ENCODE data around the gene NTF4. TPM values are rescaled to one million over a fixed set of nuclear protein-coding genes. Genes with fewer than 3 reads are reported as not detected.

The NTF4 gene
- 1 to 10 TPM; 2.4 to 2.7 (median 2.5) TPM for polyA plus RNA-seq (ENCODE audit: insufficient read length in 3 of 3)

DNA sequence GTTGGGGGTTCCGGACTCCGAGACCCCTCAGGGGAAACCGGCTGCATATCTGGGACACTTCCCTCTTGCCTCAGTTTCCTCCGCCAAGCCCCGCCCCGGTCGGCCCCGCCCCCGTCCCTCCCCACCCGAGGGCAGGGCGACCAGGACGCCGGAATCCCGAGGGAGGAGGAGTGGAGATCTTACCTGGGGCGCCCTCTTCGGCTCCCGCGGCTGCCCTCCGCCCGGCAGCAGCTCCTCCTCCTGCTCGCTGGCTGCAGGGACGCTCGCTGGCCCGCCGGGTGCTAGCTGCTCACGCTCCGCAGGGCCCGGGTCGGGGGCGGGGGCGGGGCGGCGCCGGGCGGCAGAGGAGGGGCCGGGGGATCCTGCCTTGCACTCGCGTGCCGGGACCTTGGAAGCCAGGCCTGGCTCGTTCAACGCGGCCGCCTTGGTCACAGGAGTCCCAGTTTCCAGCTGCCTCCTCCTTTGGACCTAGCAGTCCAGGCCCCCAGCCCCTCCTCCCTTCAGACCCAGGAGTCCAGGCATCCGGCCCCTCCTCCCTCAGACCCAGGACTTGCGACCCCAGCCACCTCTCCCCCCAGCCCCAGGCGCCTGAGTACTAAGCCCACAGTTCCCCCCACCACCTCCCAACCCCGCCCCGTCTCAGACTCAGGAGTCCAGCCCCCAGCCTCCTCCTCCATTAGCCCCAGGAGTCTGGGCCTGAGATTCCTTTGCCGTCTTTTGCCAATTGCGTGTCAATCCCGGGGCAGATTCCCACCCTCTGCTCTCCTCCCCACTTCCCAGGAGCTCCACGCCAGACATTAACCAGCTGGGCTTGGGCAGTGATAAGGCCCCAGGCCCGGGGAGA, at the start of gene NTF4:
TSS of gene NTF4 (minus strand) at position 51 of the 844 bp plus-strand sequence. CDS start 2,821 bp downstream, outside the sequence.
- DNase-seq (ENCODE audit: low read depth in 3 of 3, low spot score in 2 of 3) = no peak

GRCh38 chr19:49113762-49114629, 49.4 kb upstream of the NTF4 start, which contains the start of gene LIN7B:
LIN7B (plus strand) TSS chr19:49114370; CDS start chr19:49114405, 35 bp downstream.
- peak in 1 of 3 donors; percentile 52 for DNase-seq (ENCODE audit: low read depth in 3 of 3, low spot score in 2 of 3)

DNA sequence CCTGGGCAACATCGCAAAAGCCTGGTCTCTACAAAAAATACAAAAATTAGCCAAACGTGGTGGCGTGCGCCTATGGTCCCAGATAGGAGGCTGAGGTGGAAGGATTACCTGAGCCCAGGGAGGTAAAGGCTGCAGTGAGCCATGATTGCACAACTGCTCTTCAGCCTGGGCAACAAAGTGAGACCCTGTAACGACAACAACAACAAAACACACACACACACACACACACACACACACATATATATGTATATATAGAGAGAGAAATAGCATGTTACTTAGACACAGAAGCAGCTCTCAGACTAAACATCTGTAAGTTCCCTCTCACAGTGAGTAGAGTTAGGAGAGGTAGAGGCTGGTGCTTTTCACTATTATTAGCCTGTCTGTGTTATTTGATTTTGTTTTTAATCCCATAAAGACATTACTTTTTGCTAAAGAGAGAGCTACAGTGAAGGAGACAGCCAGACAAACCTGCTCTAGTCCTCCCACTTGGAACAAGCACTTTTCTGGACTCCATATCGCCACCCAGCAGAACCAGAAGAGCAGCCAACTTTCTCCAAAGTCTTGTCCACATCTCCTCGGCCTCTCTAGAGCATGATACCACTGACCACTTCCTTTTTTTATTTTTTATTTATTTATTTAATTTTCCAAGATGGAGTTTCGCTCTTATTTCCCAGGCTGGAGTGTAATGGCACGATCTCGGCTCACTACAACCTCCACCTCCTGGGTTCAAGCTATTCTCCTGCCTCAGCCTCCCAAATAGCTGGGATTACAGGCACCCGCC, 46.8 kb upstream of the NTF4 start:
- DNase-seq (ENCODE audit: low read depth in 3 of 3, low spot score in 2 of 3) = no peak

GRCh38 chr19:49110567-49110966, 45.9 kb upstream of the NTF4 start:
- DNase-seq (ENCODE audit: low read depth in 3 of 3, low spot score in 2 of 3) = no peak

- DNase-seq (ENCODE audit: low read depth in 3 of 3, low spot score in 2 of 3) = no peak
Observed at GRCh38 chr19:49109569-49110233, 45.1 kb upstream of the NTF4 start.

- no peak for DNase-seq (ENCODE audit: low read depth in 3 of 3, low spot score in 2 of 3)
Observed at GRCh38 chr19:49109051-49109450, 44.4 kb upstream of the NTF4 start.

GRCh38 chr19:49107625-49108459, 43.2 kb upstream of the NTF4 start:
- no peak for DNase-seq (ENCODE audit: low read depth in 3 of 3, low spot score in 2 of 3)

DNA sequence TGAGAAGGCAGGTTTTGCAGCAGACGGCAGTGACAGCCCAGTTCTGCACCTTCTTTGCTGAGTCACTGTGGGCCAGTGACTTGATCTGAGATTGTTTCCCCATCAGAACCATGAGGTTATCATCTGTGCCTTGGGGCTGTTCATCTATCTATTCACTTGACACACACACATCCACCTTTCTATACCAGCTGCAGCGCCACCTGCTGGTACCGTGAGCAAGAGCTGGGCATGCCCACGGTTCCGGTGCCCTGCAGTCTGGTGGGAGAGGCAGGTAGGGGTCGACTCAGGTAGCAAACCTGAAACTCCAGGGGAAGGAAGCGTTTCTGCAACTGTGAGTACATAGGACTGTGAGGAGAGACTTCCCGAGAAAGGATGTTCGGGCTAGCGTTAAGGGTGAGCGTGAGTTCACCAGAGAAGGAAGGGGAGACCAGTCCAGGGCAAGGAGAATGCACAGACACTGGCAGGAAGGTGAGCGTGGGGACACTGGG, 42.1 kb upstream of the NTF4 start:
- no peak for DNase-seq (ENCODE audit: low read depth in 3 of 3, low spot score in 2 of 3)

DNA sequence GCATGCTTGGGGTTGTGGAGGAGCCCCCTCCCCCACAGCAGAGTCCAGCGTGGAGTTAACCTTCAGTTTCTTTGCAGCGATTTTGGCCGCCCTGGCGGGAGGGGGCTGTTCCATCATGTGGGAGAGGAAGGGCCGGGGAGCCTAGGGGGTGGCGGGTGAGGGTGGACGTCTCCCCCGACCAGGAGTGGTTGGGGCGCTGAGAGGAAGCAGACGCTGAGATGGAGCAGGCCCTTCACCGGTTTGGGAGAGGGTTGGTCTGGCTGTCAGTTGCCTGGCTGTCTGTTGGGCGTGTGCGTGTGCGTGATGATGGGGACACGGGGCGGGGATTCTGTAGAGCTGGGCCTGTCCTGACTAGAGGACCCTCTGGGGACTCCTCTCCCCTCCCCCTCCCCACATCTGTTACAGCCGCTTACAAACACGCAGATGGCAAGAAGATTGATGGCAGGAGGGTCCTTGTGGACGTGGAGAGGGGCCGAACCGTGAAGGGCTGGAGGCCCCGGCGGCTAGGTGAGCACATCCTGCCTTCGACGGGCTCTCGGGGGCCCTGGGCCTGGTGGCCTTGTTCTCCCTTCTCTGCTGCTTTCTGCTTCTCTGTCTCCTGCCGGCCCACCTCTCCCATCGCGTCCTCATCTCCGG, 39.7 kb upstream of the NTF4 start:
- DNase-seq (ENCODE audit: low read depth in 3 of 3, low spot score in 2 of 3) = no peak

DNA sequence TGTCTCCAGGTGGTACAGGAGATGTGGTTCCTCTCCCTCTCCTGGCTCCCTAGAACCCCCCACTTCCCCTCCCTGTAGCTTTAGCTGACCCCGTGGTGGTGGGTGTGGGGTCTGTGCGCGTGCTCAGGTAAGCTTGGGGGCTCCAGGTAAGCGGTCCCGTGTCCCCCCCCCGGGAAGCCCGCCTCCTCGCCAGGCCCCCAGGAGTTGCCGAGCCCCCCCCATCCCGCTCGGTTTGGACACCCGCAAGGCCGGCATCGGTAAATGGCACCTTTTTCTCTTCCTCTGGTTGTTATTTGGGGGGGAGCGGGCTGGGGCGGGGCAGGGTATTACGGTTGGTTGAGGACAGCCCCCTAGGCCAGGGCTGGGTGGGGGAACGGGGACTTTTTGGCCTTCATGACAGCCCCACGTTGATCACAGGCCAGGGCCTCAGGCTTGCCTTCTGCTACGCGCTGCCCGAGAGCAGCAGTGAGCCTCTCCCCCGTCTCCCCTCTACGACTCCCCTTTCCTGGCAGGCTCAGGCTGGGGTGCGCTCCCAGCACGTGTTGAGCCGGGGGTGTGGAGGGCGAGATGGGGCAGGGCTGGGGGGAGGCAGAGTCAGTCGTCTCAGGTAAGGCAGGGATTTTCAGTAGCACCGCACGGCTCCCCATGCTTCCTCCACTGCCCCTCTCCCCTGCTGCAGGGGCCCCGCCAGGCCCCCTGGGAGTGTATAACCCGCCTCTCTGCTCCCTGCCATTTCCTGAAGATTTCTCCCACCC, 38.9 kb upstream of the NTF4 start:
- no peak for DNase-seq (ENCODE audit: low read depth in 3 of 3, low spot score in 2 of 3)

DNA sequence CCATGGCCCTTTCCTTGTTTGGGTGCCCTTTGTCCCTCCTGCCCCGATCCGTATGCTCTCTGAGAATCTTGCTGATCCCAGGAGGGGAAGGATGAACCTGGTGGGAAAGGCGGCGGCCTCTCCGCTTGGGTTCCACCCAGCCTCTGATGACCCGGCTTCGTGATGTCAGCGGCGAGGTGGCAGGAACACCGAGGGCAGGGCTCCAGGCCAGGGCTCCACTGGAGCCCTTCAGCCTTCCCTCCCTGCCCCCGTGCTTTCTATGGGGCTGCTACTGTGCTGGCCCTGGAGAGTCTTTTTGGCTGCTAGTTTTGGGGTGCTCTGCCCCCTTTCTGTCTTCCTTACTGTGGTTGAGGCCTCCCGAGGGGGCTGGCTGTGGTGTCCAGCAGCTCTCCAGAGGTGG, 37.7 kb upstream of the NTF4 start:
- no peak for DNase-seq (ENCODE audit: low read depth in 3 of 3, low spot score in 2 of 3)

- DNase-seq (ENCODE audit: low read depth in 3 of 3, low spot score in 2 of 3) = no peak
Observed at GRCh38 chr19:49101160-49101559, 36.5 kb upstream of the NTF4 start.

GRCh38 chr19:49098795-49099194, 34.2 kb upstream of the NTF4 start:
- no peak for DNase-seq (ENCODE audit: low read depth in 3 of 3, low spot score in 2 of 3)

DNA sequence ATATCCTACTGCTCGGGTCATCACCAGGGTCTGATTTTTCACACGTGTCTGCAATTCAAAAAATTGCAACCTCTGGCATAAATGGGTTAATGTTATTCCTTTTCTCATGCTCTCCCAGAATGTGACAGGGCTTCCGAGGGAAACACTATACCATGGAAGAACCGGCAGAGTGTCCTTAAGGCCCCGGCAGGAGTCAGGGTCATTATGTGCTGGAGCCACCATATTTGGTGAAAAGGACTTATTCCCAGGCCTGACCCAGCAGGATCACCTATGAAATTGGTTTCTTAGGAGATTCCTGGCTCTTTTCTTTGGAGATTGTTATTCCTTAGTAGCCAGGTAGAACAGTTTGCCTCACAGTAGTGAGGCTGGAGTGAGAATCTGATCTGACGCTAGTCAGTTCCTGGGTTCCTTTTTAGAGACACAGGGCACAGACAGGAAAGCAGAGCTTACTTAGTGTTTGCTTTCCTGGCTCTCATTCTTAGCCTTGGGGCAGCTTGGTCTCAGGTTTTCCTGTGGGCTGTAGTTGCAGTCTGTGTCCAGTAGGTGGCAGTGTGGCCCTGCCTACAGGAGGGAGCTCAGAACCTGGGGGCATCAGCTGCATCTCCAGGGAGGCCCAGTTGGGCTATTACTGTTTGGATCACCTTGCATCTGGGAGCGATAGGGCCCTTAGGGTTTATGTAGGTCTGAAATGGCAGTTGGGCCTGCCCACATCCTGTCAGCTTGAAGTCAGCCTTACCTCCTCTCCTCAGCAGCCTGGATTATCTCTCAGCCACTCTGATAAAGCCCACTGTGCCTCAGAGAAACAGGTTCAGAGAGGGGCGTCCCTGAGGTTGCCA, 33.1 kb upstream of the NTF4 start:
- DNase-seq (ENCODE audit: low read depth in 3 of 3, low spot score in 2 of 3) = peak in 2 of 3 donors; percentile 45 to 61

- no peak for DNase-seq (ENCODE audit: low read depth in 3 of 3, low spot score in 2 of 3)
Observed at GRCh38 chr19:49094505-49095482, 30.2 kb upstream of the NTF4 start.

DNA sequence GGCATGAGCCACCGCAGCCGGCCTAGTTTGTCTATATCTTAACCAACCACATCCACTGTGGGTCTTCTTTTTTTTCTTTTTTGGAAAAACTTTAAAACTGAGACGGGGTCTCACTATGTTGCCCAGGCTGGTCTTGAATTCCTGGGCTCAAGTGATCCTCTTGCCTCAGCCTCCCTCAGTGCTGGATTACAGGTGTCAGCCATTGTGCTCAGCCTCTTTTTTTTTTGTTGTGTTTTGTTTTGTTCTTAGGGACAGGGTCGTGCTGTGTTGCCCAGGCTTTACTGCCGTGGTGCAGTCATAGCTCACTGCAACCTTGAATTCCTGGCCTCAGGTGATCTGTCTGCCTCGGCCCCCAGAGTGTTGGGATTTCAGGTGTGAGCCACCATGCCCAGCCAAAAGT, 28.1 kb upstream of the NTF4 start:
- DNase-seq (ENCODE audit: low read depth in 3 of 3, low spot score in 2 of 3) = no peak
